Hepatocyte (in vitro differentiated cells): Measurements from ENCODE around the gene ANKDD1B.

ENCODE experiments used
- EZH2 ChIP-seq: fragments of 200-600 bp; sonication (generic); IDR thresholded peaks from 2 replicates; pipeline ENCODE4 v1.6.1; 2016; ENCODE audit warnings: antibody characterized with exemption, mild to moderate bottlenecking, borderline replicate concordance
- TF ChIP-seq, protein P1 (sequence below): fragments of 200-600 bp; sonication (generic); IDR thresholded peaks from 2 replicates; pipeline ENCODE4 v1.5.1; 2016; ENCODE audit warnings: antibody characterized with exemption, mild to moderate bottlenecking; ENCODE audit not compliant: poor library complexity

DNA sequence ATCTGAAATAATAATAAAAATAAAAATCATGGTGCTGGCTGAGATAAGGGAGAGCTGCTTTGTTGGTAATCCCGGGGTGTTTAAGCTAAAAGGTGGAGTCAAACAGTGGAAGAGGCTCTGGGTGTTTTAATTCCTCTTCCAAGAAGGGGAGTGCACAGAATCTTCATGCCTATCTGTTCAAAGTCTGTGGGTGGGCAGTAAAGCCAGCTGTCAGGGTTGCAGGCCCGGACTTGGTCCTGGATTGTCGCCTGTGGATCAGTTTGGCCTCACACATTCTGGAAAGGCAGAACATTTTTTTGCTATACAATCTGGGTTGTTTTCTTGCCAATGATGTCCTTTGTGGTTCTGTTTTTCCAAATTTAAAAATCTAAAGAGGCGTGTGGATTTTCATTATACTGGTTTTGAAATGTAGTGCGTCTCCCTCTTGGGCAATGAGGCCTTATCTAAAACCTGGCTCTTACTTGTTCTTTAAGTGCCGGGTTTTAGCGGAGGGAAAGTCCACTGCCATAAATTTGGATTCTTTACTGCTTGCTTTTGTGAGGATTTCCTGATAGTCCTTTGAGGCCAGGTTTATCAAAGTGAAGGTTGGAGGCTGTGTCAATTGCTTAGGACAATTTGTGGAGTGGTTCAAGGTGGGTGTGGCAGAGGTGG lies 5.8 kb downstream of the ANKDD1B start:
- TF ChIP-seq, protein P1, sequence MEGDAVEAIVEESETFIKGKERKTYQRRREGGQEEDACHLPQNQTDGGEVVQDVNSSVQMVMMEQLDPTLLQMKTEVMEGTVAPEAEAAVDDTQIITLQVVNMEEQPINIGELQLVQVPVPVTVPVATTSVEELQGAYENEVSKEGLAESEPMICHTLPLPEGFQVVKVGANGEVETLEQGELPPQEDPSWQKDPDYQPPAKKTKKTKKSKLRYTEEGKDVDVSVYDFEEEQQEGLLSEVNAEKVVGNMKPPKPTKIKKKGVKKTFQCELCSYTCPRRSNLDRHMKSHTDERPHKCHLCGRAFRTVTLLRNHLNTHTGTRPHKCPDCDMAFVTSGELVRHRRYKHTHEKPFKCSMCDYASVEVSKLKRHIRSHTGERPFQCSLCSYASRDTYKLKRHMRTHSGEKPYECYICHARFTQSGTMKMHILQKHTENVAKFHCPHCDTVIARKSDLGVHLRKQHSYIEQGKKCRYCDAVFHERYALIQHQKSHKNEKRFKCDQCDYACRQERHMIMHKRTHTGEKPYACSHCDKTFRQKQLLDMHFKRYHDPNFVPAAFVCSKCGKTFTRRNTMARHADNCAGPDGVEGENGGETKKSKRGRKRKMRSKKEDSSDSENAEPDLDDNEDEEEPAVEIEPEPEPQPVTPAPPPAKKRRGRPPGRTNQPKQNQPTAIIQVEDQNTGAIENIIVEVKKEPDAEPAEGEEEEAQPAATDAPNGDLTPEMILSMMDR: no peak
- TF ChIP-seq EZH2: no peak
